Measurements from ENCODE around the gene SEMA4B.
A peak's percentile ranks its signal among the peaks of the same experiment; 100 is the strongest.

The SEMA4B gene

GRCh38 chr15:90205050-90205848 is 4.1 kb downstream of the SEMA4B start:
- DNase-seq (ENCODE audit: low read depth in 2 of 3, low spot score in 1 of 3) = no peak

- DNase-seq (ENCODE audit: low read depth in 2 of 3, low spot score in 1 of 3) = no peak
Measured at GRCh38 chr15:90205886-90206285, 4.8 kb downstream of the SEMA4B start.

- no peak for DNase-seq (ENCODE audit: low read depth in 2 of 3, low spot score in 1 of 3)
Measured at GRCh38 chr15:90207252-90207651, 6.1 kb downstream of the SEMA4B start.

- no peak for DNase-seq (ENCODE audit: low read depth in 2 of 3, low spot score in 1 of 3)
Measured at GRCh38 chr15:90208356-90208755, 7.2 kb downstream of the SEMA4B start.

GRCh38 chr15:90209591-90209990 is 8.5 kb downstream of the SEMA4B start:
- DNase-seq (ENCODE audit: low read depth in 2 of 3, low spot score in 1 of 3) = peak in 1 of 3 donors; percentile 32

- no peak for DNase-seq (ENCODE audit: low read depth in 2 of 3, low spot score in 1 of 3)
Measured at GRCh38 chr15:90210593-90210992, 9.5 kb downstream of the SEMA4B start.

GRCh38 chr15:90211009-90211408 is 9.9 kb downstream of the SEMA4B start:
- DNase-seq (ENCODE audit: low read depth in 2 of 3, low spot score in 1 of 3) = no peak

- DNase-seq (ENCODE audit: low read depth in 2 of 3, low spot score in 1 of 3) = no peak
Measured at GRCh38 chr15:90211440-90212143, 10.5 kb downstream of the SEMA4B start.

DNA sequence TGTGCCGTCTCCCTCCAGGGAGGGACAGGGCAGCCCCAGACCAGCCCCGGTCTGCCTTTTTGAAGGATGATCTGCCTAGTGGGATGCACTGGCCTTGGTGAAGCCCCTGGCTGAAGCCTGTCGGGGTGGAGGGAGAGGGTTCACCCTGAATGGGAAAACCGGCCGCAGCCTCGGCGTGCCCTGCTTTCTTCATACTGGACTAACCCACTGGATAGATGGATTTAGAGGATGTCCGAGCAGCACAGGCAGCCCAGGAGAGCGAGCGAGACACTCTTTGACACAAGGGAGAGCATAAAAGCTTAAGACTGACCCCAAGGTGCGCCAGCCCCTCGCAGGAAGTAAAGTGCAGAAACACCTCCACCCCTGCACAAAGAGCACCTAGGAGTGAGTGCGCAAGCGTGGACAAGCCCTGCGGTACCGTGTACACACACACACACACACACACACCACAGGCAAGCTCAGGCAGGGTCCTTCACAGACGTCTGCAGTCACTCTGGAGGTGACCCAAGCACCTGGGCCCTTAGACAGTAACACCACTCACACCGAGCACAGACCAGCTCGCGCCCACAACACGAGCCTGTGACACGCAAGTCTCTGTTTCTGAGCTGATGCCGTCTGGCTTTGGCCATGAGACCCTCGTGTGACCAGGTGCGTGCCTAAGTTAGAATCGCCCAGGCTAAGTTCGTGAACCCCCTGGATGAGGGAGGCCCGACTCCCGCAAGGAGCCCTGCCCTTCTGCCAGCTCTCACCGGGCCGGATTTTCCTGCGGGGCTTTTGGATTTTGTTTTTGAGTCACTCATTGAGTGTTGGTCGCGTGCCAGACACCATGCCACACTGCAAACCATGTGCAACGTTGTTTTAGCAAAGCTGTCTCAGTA is 11.3 kb downstream of the SEMA4B start:
- no peak for DNase-seq (ENCODE audit: low read depth in 2 of 3, low spot score in 1 of 3)

GRCh38 chr15:90213122-90213817 is 12.1 kb downstream of the SEMA4B start:
- DNase-seq (ENCODE audit: low read depth in 2 of 3, low spot score in 1 of 3) = no peak

DNA sequence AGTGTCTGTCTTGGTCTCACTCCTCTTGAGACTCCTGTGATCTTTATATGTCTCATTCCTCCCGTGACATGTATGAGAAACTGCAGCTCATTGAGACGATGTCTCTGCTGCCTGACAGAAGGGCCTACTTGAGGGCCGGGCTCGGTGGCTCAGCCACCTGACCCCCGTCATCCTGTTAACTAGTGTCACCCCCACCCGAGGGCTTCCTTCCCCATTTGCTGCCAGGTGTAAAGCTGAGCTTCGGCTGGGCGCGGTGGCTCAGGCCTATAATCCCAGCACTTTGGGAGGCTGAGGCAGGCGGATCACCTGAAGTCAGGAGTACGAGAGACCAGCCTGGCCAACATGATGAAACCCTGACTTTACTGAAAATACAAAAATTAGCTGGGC is 12.7 kb downstream of the SEMA4B start:
- no peak for DNase-seq (ENCODE audit: low read depth in 2 of 3, low spot score in 1 of 3)

DNA sequence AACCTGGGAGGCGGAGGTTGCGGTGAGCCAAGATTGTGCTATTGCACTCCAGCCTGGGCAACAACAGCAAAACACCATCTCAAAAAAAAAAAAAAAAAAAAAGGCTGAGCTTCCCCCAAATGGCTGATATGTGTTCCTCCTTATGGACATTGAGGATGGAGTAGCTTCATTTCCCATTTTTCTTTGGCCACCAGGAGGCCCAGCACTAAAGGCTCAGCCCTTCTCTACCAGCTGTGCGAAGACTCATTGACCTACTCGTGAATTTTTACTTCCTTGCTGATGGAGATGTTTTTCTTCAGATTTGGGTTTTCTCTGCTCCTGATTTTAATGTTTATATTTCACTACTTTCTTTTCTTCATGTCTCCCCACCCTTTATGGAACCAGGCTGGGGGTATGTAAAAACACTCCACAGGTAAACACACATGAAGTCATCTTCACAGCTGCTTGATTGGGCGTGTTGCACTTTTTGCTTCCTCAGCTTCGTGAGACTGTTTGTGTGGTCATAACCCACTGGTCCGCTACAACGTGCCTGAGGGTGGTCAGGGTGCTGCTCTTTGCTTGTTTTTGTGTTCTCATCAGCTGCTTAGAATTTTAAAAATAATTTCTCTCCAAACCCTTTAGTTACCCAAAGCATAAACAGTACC is 13.5 kb downstream of the SEMA4B start:
- DNase-seq (ENCODE audit: low read depth in 2 of 3, low spot score in 1 of 3) = no peak

GRCh38 chr15:90217671-90218394 is 16.7 kb downstream of the SEMA4B start:
- DNase-seq (ENCODE audit: low read depth in 2 of 3, low spot score in 1 of 3) = no peak

DNA sequence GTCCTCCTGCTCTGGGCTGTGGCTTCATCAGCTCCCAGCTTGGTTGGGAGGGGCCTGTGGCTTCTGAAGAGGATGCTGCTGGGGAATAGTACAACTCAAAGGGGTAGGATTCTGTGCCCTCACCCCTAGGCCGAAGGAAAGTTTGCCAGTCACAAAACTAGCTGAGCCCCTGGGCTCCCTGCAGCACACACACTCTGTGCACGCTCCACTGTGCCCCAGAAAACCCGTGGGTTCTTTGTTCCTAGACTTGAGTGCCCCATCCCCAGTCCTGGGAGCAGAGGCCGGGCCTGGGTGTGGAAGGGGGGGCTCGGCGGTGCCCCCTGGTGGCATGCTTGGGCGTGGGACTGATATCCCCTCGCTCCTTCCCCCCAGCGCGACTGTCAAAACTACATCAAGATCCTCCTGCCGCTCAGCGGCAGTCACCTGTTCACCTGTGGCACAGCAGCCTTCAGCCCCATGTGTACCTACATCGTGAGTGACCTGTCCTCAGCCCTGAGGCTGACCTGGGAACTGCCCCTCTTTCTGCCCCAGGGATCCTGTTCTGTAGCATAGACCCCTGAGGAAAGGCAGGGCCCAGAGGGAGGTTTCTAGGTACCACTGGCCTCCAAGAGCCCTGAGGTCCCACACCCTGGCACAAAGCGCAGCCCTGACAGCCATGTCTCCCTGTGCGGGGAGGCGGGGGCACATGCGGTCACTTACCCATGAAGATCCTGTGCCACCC is 18.5 kb downstream of the SEMA4B start:
- DNase-seq (ENCODE audit: low read depth in 2 of 3, low spot score in 1 of 3) = peak in 2 of 3 donors; percentile 34 to 43

DNA sequence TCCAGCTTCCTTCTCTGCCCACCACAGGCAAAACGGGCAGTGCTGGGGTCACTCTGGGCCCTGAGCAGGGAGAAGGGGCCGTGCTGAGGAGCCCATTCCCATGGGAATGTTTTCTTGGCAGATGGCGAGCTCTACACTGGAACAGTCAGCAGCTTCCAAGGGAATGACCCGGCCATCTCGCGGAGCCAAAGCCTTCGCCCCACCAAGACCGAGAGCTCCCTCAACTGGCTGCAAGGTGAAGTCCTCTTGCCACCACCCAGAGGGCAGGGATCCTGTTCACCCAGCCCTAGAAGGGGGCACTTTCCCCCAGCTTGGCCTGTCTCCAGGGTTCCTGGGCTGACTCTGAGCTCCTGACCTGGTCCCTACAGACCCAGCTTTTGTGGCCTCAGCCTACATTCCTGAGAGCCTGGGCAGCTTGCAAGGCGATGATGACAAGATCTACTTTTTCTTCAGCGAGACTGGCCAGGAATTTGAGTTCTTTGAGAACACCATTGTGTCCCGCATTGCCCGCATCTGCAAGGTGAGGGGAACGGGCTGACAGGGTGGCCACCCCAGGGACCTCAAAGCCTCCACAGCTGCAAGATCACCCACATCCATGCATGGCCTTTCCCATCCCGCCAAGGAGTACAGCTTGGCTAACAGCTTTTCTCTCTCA is 20.2 kb downstream of the SEMA4B start:
- DNase-seq (ENCODE audit: low read depth in 2 of 3, low spot score in 1 of 3) = peak in 1 of 3 donors; percentile 28

DNA sequence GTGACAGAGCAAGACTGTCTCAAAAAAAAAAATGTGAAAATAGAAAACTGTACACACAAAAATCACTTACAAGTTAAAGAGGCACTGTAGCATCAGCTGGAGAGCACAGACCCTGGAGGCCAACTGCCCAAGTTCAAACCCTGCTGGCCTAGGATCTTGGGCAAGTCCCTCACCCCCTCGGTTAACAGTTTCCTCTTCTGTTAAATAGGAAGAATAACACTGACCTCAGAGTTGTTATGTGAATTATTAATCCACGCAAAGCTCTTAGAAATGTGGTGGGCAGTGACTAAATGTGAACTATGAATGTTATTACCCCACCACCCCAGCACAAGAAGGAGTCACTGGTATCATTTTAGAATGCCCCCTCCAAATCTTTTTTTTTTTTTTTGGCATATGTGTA is 21.4 kb downstream of the SEMA4B start:
- DNase-seq (ENCODE audit: low read depth in 2 of 3, low spot score in 1 of 3) = no peak

DNA sequence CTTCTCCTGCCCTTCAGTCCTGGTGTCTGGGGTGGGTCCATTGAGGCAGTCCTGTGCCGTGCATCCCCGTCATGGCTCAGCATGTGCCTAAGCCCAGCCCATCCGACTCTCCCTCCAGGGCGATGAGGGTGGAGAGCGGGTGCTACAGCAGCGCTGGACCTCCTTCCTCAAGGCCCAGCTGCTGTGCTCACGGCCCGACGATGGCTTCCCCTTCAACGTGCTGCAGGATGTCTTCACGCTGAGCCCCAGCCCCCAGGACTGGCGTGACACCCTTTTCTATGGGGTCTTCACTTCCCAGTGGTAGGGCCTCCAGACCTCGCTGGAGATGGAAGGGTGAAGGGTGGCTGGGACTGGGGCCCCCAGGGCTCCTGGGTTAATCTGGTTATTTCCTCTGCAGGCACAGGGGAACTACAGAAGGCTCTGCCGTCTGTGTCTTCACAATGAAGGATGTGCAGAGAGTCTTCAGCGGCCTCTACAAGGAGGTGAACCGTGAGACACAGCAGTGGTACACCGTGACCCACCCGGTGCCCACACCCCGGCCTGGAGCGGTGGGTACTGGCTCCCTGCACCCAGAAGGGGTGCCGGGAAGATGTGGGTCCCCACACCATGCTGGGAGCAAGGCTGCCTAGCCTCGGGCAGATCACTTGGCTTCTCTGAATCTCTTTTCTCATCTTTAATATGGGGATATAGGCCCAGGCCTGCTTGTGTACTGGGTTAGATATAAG is 22.5 kb downstream of the SEMA4B start:
- no peak for DNase-seq (ENCODE audit: low read depth in 2 of 3, low spot score in 1 of 3)

GRCh38 chr15:90225047-90225446 is 23.9 kb downstream of the SEMA4B start:
- no peak for DNase-seq (ENCODE audit: low read depth in 2 of 3, low spot score in 1 of 3)
